CD14-positive monocyte (primary cell): ENCODE data around the gene SEMA4G. TPM values are rescaled to one million over a fixed set of nuclear protein-coding genes. Genes with fewer than 3 reads are reported as not detected.

ENCODE experiments used
- DNase-seq, 3 donors: peaks; one replicate each; pipeline ENCODE4 v3.0.0-alpha.2; 2011 to 2022
- H2AFZ ChIP-seq: 2 replicates; pipeline ENCODE4 v1.6.0; 2012; ENCODE audit warnings: mild to moderate bottlenecking, low read depth, low read length, inconsistent platforms; ENCODE audit not compliant: insufficient read depth, poor library complexity, severe bottlenecking
- H3K27ac ChIP-seq, 2 donors: 1 replicate in 1 of 2; 2 replicates in 1 of 2; pipeline ENCODE4 v1.5.1; 2012 to 2013; ENCODE audit warnings: low read length in 2 of 2, control low read depth in 1 of 2, inconsistent platforms in 1 of 2, low read depth in 1 of 2, mild to moderate bottlenecking in 1 of 2
- H3K27me3 ChIP-seq, 2 donors: one replicate each; pipeline versions ENCODE4 v1.6.0 to v1.6.1; 2011 to 2013; ENCODE audit warnings: low read length in 2 of 2; ENCODE audit not compliant: control insufficient read depth in 2 of 2, insufficient read depth in 2 of 2
- H3K36me3 ChIP-seq, 2 donors: replicated peaks in 1 of 2; 1 replicate in 1 of 2; 2 replicates in 1 of 2; pipeline versions ENCODE4 v1.5.1 to v1.6.1; 2012 to 2013; ENCODE audit warnings: low read length in 2 of 2, control low read depth in 1 of 2, inconsistent platforms in 1 of 2, mild to moderate bottlenecking in 1 of 2; ENCODE audit not compliant: insufficient read depth in 2 of 2, control insufficient read depth in 1 of 2
- H3K4me1 ChIP-seq, 2 donors: 1 replicate in 1 of 2; 2 replicates in 1 of 2; pipeline versions ENCODE4 v1.5.1 to v1.6.1; 2012 to 2013; ENCODE audit warnings: low read length in 2 of 2, control low read depth in 1 of 2, inconsistent platforms in 1 of 2, mild to moderate bottlenecking in 1 of 2, moderate library complexity in 1 of 2; ENCODE audit not compliant: insufficient read depth in 2 of 2, control insufficient read depth in 1 of 2
- H3K4me2 ChIP-seq: replicated peaks from 2 replicates; pipeline ENCODE3; 2012; ENCODE audit warnings: low read length, moderate library complexity, mild to moderate bottlenecking; ENCODE audit not compliant: poor library complexity, severe bottlenecking; ENCODE audit errors: extremely low read depth
- H3K4me3 ChIP-seq, 3 experiments: fragments of 200-600 bp in 1 of 3; sonication (generic) in 1 of 3; replicated peaks in 1 of 3; 1 replicate in 2 of 3; 2 replicates in 1 of 3; pipeline ENCODE4 v1.5.1; 2011 to 2013; ENCODE audit warnings: low read length in 3 of 3, mild to moderate bottlenecking in 3 of 3, control low read depth in 2 of 3, low read depth in 2 of 3, inconsistent platforms in 1 of 3, moderate library complexity in 1 of 3
- H3K79me2 ChIP-seq: 2 replicates; pipeline ENCODE4 v1.6.0; 2012; ENCODE audit warnings: mild to moderate bottlenecking, control low read depth, inconsistent platforms, low read length, moderate library complexity; ENCODE audit not compliant: insufficient read depth
- H3K9ac ChIP-seq: 2 replicates; pipeline ENCODE4 v1.6.0; 2017; ENCODE audit warnings: low read length, mild to moderate bottlenecking; ENCODE audit not compliant: insufficient read depth, poor library complexity, severe bottlenecking
- H3K9me3 ChIP-seq, 2 donors: replicated peaks in 1 of 2; 1 replicate in 1 of 2; 2 replicates in 1 of 2; pipeline versions ENCODE4 v1.5.1 to v1.6.1; 2012 to 2013; ENCODE audit warnings: low read length in 2 of 2, control low read depth in 1 of 2; ENCODE audit not compliant: control insufficient read depth in 1 of 2, insufficient read depth in 1 of 2
- H4K20me1 ChIP-seq: 2 replicates; pipeline ENCODE4 v1.6.0; 2012; ENCODE audit warnings: mild to moderate bottlenecking, low read length, control low read depth, moderate library complexity; ENCODE audit not compliant: insufficient read depth
- H3K27ac Mint-ChIP-seq, 7 donors: one replicate each; pipeline ENCODE4 v1.8.0; 2020; ENCODE audit warnings: mild to moderate bottlenecking in 7 of 7, mixed read lengths in 7 of 7, moderate library complexity in 6 of 7, inconsistent platforms in 2 of 7
- H3K27me3 Mint-ChIP-seq, 3 donors: one replicate each; pipeline ENCODE4 v1.8.0; 2021 to 2022; ENCODE audit warnings: low read depth in 3 of 3, mild to moderate bottlenecking in 3 of 3, mixed read lengths in 3 of 3, moderate library complexity in 3 of 3, inconsistent platforms in 1 of 3
- H3K36me3 Mint-ChIP-seq, 2 donors: one replicate each; pipeline ENCODE4 v1.8.0; 2020; ENCODE audit warnings: mixed read lengths in 2 of 2, inconsistent platforms in 1 of 2, mild to moderate bottlenecking in 1 of 2
- H3K4me1 Mint-ChIP-seq: one replicate; pipeline ENCODE4 v1.8.0; 2020; ENCODE audit warnings: mild to moderate bottlenecking, mixed read lengths
- H3K4me3 Mint-ChIP-seq, 2 donors: one replicate each; pipeline ENCODE4 v1.8.0; 2020; ENCODE audit warnings: mild to moderate bottlenecking in 2 of 2, mixed read lengths in 2 of 2, moderate library complexity in 1 of 2
- H3K9me3 Mint-ChIP-seq, 7 donors: one replicate each; pipeline ENCODE4 v1.8.0; 2020 to 2022; ENCODE audit warnings: mixed read lengths in 7 of 7, mild to moderate bottlenecking in 6 of 7, moderate library complexity in 6 of 7, inconsistent platforms in 2 of 7
- CTCF ChIP-seq: fragments of 200-600 bp; IDR thresholded peaks from one replicate; pipeline ENCODE4 v1.8.0; 2022; ENCODE audit warnings: antibody characterized with exemption, mild to moderate bottlenecking
- WGBS: methylation state at CpG from one replicate; pipeline ENCODE4 v1.1.5; 2013; ENCODE audit warnings: missing lambda C conversion rate; ENCODE audit not compliant: insufficient coverage; 5-methylcytosine and 5-hydroxymethylcytosine counted together
- intact Hi-C, 2 donors: fragments of 100-400 bp; cut with micrococcal nuclease; formaldehyde crosslinking; loops; one replicate each; pipeline versions ENCODE4 v1.15.0 to v1.15.1; 2023
- polyA plus RNA-seq, 3 donors: library from polyadenylated mRNA; depleted of rRNA in 1 of 3; unstranded in 2 of 3; stranded (reverse) in 1 of 3; fragments of 300-500 nt in 2 of 3; fragments of >200 nt in 1 of 3; fragmentation: Illumina TruSeq in 2 of 3; gene quantifications; 1 replicate in 2 of 3; 2 replicates in 1 of 3; pipeline ENCODE4 v1.2.3, GENCODE V29; 2012 to 2021

Gene SEMA4G
- polyA plus RNA-seq, 3 donors = 0.24 TPM; not detected in 2

GRCh38 chr10:100945754-100946153, 23.6 kb upstream of the SEMA4G start:
- no peak overlapping the region for H3K4me3 Mint-ChIP-seq
- H3K36me3 ChIP-seq = peaks cover 94 to 100% of the 10 kb centered on the region in 2 donors
- H3K4me1 Mint-ChIP-seq = no peaks in the 10 kb centered on the region
- no peaks in the 10 kb centered on the region for H3K79me2 ChIP-seq
- no peaks in the 10 kb centered on the region for H3K4me1 ChIP-seq
- no peaks in the 10 kb centered on the region for H3K27me3 ChIP-seq
- no peak overlapping the region for H3K9ac ChIP-seq
- no peak overlapping the region for H3K4me2 ChIP-seq
- no peaks in the 10 kb centered on the region for H3K27me3 Mint-ChIP-seq
- H3K27ac Mint-ChIP-seq = no peak overlapping the region
- no peaks in the 10 kb centered on the region for H3K9me3 ChIP-seq
- TF ChIP-seq CTCF = no peak
- H3K9me3 Mint-ChIP-seq = no peaks in the 10 kb centered on the region
- H3K36me3 Mint-ChIP-seq = peaks cover 88 to 97% of the 10 kb centered on the region in 2 donors
- no peak overlapping the region for H2AFZ ChIP-seq
- no peak for DNase-seq
- H4K20me1 ChIP-seq = no peaks in the 10 kb centered on the region
- H3K27ac ChIP-seq = no peak overlapping the region
- intact Hi-C loops = no loop called here
- no peak overlapping the region for H3K4me3 ChIP-seq

GRCh38 chr10:100948916-100949315, 20.4 kb upstream of the SEMA4G start:
- H3K4me3 Mint-ChIP-seq = no peak overlapping the region
- no peaks in the 10 kb centered on the region for H3K79me2 ChIP-seq
- 100% methylated on average over 1 of the region's 3 CpGs for WGBS
- no peaks in the 10 kb centered on the region for H4K20me1 ChIP-seq
- H3K27ac ChIP-seq = no peak overlapping the region
- intact Hi-C loops = no loop called here
- H3K9me3 Mint-ChIP-seq = no peaks in the 10 kb centered on the region
- no peak for DNase-seq
- no peak overlapping the region for H3K9ac ChIP-seq
- no peak overlapping the region for H3K4me3 ChIP-seq
- no peak for TF ChIP-seq CTCF
- H3K4me2 ChIP-seq = no peak overlapping the region
- H2AFZ ChIP-seq = no peak overlapping the region
- H3K4me1 ChIP-seq = no peaks in the 10 kb centered on the region
- peaks cover 76 to 87% of the 10 kb centered on the region in 2 donors for H3K36me3 Mint-ChIP-seq
- H3K27ac Mint-ChIP-seq = no peak overlapping the region
- peaks cover 81 to 93% of the 10 kb centered on the region in 2 donors for H3K36me3 ChIP-seq
- H3K27me3 ChIP-seq = no peaks in the 10 kb centered on the region
- no peaks in the 10 kb centered on the region for H3K27me3 Mint-ChIP-seq
- no peaks in the 10 kb centered on the region for H3K9me3 ChIP-seq
- H3K4me1 Mint-ChIP-seq = no peaks in the 10 kb centered on the region
